Measurements from ENCODE around the gene JMJD7.
A peak's percentile ranks its signal among the peaks of the same experiment; 100 is the strongest.

JMJD7 gene

DNA sequence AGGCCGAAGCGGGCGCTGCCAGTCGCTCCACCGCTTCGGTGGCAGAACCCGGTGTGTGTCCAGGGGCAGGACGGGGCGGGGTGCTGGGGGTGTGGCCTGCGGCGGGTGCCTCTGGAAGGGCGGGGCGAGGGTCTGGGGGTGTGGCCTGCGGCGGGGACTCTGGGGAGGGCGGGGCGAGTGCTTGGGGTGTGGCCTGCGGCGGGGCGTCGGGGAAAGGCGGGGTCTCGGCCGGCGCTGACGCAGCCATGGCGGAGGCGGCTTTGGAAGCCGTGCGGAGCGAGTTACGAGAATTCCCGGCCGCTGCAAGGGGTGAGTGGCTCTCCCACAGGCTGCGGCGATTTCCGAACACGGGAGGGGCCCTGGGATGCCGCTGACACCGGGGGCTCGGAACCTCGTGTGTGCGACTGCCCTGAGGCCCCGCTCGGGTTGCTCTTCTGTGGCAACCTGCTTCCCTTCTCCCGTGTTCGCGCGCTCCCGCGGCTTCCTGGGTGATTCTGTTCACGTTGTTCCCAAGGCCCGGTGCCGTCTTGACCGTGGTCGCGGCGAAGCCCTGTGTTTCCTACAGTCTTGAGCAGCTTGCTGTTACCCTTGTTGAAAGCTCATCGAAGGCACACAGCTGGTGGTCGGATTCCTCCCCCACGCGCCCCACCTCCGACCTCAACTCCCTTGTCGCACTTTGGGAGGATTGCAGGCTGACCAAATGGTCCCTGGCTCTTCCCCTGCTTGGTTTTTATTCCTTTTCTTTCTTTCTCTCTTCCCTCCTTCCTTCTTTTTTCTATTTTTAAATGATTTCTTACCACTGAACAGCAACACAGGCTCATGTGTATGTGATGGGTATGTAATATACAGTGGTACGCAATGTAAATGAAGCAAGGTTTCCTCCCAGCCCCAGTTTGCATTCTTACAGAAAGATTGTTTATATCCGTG is at the start of gene JMJD7:
TSS of gene JMJD7 (plus strand) at position 213 of the 927 bp plus-strand sequence. CDS start at position 246, 33 bp downstream.
- peak; percentile 64 for DNase-seq

DNA sequence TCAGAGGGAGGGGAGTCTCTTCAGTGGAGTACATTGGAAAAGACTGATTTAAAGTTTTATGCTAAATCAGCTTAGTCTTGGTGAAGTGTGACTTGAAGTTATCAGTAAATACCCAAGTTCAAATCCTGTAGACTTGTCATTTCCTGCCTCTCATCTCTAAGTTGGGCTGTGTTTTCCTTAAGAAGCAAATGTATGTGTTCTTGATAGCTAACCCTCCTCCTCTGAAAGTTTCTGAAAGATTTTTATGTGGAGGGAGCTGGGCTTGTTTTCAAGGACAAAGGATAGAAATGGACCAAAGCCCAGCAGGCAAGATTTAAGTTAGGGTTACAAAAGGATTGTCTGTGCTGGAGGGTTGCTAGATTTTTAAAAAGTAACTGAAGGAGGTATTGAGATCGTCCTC is 49.4 kb upstream of the JMJD7 start:
- no peak for DNase-seq

DNA sequence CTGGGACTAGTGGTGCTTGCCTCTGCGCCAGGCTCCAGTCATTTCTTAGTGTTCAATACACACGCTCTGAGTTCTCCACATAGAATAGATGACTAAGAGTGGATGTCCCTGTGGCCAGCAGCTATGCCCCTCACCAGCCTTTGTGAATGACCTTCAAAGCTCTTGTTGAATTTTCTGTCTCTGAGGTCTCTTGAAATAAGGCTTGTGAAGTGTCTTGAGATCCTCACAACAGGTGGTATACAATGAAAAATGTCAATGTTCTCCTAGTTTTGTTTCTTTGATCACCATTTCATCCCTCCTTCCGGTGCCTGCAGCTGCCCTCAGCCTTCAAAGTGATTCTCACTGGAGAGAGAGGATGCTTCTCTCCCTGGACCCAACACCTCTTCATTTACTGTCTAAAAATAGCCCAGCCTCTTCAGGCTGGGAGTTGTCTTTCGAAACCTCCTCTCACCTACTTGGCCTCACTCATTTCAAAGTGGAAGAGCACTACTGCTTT is 48.2 kb upstream of the JMJD7 start:
- DNase-seq = no peak

DNA sequence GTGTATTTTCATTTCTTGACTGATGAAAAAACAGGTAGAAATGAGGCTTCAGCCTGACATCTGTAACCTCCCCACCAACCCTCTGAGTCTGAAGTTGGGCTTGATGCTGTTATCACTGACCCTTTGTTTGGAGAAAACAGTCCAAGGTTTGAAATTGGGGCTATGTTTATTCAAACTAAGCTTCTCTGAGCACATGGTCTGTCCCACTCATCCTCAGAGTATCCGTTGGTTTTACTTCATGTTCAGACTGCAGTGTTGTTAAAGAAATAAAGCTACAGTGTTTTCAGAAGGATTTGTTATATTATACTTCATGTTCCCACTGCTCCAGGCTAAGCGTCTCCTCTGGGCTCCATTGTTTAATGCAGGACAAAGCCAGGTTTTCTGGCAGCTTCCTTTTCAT is 47.6 kb upstream of the JMJD7 start:
- no peak for DNase-seq

DNA sequence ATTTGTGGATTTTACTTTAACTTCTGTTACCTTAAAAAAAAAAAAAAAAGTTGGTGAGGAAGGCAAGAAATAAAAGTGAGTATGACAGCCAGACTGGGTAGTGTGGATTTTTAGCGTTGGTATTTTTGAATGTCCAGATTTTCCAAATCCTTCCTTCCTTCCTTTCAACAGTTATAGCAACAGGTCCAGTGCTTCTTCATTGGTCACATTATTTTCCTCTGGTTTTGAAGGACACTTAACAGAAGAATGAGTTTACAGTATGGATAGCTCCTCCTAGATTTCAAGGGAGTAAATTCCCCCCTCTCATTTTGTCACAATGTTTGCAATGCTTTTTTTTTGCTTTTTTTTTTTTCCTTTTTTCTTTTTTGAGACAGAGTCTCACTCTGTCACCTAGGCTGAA is 47.2 kb upstream of the JMJD7 start:
- DNase-seq = no peak

DNA sequence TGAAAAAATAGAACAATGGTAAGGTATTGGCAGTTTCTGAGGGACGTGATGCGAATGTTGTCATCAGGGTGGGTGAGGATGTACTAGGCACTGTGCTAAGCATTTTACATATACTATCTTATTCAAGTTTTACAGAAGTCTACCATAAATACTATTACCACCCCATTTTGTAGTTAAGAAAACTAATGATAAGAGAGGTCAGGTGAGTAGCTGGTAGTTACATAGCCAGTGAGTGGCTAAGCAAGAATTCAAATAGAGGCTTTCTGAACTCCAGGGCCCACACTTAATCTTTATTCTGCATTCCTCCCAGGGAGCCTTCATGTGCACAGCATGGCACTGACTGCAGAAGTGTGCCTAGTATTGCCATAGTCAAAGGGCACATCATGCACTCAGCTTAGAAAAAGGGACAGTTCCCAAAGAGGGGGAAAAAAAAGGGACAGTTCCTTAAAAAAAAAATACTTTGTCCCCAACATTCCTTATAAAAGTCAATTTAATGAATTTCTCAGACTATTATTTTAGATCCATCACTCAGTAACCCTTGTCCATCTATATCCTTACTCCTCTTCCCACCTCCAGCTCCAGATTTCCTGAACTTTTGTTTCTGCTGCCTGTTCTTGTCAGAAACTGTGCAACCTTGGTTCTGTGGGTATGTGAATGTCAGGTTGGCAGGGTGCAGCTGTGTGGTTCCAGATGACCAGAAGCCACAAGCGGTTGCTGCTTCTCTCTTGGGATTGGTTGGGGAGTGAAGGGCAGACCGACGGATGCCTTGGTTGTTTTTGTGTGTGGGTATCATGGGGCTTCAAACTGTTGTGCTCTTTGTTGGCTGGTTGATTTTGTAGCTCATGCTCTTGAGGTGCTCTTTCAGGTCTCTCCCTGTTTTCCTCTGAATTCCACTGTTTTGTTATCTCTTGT is 45.3 kb upstream of the JMJD7 start:
- DNase-seq = no peak

DNA sequence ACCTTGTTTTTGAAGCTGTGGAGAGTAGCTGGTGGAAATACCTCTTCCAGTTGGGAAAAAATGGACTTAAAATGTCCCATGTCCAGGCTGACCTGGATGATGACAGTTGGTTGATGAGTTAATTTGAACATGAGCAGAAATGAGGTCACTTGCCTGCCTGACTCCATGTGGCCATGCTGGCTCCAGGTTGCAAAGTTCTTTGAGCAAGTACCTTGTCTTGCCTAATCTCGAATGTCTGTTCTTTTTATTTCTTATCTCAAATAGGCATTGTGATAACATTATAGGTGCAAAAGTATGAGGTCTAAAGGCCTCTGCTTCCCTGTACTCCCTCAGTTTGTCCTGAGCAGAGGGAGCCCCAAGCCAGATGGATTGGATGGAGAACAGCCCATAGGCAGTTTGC is 44.6 kb upstream of the JMJD7 start:
- DNase-seq = no peak

DNA sequence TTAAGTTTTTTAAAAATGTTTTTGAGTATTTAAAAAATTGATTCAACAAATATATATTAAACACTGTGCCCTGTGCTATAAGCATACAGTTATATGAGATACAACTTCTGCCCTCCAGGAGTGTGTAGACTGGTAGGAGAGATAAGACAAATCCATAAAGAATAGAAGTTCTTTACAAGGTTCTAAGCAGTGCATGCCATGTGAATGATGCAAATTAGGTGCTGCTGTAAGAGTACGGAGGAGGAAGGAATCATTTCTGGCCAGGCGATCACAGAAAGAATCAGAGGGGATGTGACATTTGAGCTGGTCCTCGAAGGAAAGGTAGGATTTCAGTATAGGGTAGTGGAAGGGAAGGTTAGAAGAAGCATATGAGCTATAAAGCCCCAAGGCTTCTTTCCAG is 39.6 kb upstream of the JMJD7 start:
- DNase-seq = no peak

DNA sequence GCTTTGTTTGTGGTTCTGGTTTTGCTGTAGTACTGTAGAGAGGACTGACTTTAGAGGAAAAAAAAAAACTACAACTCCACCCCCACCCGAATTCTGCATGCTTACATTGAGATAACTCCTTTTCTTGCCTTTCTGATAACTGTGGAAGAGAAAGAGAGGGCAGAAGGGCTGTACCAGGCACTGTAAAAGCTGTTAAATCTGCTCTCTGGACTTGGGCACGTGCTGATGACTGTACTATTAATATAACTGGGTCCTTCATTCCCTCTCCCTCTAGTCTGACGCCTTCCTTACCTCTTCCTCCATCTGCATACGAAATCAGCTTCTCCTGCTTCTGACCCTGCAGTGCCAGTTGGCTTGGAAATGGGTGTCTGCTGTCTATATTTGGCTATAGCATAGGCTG is 38.7 kb upstream of the JMJD7 start:
- DNase-seq = no peak

DNA sequence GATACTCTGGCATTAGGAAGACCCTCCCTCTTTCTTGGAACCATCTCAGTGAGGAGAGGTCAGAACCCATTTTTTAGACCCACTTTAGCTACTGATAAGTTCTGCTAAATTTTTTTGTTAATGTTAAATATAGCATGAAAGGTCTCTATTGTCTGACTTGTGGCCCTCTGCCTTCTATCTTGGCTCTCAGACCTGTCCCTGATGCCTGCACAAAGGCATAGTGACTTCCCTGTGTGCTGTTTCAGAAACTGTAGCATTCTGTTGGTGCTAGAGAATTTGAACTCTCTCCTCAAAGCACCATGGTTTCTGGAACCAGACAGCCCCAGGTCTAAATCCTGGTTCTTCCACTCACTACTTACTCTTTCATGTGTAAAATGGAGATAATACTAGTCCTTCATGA is 38.2 kb upstream of the JMJD7 start:
- DNase-seq = no peak

DNA sequence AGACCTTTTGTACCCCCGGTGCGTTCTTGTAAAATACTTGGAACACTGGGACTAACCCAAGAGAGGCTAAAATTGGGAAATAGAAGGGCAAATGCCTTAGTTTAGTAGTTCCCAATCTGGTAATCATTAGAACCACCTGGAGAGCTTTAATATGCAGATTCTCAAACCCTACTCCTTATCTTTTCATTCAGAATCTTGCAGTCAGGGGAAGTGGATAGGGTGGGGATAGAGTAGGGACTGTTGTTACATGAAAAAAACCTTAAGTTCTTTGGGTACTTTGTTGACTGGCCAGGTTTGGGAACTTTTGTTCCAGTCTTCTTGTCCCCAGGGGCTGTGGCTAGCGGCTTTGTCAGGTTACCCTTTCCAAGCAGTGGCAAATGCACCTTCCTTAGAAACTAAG is 37.7 kb upstream of the JMJD7 start:
- DNase-seq = no peak

DNA sequence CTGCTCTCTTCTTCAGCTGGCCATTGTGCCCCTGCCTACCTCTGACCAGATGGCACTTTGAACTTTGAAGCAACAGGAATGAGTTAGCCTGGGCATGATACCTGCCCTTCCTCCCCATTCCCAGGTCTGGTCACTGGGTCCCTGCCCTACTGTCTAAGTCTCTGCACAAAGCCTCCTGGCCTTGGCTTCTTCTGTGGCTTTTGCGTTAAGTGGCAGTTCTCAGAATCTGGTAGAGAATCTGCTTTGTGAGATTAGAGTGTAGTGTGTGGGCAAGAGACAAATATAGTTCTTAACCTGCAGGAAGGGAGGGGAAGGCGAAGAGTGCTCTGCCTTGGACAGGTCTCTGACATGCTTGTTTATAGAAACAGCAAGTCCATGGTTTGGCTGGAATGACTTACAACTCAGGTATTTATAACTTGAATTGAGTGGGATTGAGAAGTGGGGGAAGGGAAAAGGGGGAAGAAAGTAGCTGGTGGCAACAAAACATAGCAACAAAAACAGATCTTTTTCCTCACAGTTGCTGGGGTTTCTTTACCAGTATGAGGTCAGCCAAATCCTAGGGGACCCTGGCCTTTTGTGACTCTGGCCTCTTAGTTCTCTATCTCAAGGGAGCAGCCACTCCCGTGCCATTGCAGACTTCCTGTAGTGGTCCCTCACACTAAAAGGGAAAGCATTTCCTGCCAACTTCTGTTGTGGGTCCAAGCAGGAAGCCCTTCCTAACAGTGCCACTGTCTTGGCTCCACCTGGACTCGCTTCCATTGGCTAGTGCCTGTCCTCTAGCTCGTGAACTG is 36.9 kb upstream of the JMJD7 start:
- no peak for DNase-seq

DNA sequence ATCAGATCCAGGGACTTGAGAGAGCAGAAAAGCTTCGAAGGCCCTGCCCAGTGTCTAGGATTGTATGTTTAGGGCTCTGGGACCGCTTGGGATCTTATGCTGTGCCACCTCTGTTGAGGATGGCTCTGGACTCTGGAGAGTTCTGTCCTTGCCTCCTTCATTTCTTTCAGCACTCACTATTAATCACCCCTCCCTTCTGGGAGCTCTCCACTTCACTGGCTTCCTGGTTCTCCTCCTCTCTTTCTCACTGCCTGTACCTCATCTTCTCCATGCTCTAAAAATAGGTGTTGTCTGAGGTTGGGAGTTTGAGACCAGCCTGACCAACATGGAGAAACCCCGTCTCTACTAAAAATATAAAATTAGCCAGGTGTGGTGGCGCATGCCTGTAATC is 36.4 kb upstream of the JMJD7 start:
- no peak for DNase-seq

DNA sequence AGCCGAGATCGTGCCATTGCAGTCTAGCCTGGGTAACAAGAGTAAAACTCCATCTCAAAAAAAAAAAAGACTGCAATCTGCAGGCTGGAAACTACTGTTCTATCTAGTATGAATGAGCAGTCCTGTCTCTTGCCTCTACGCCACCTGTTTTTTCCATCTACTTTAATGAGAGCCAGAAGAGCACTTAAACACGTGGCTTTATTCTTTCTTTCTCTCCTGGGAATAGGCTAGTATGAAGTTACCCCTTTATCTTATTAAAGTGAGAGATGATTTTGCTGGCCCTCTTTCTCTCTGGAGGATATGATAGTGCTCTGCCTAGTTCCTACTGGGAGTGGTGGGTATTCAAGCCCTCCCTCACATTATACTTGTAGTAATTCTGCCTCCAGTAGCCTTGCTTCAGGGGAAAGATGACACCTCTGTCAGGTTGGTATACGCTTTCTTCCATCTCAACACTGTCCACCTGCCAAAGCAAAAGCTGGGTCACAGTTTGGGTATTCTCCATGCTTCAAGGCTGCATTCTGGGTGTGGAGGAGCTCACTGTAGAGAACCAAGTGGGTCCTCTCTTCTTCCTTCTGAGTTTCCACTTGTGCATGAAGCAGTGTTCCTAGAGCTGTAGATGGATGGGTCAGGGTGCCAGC is 35.8 kb upstream of the JMJD7 start:
- no peak for DNase-seq

DNA sequence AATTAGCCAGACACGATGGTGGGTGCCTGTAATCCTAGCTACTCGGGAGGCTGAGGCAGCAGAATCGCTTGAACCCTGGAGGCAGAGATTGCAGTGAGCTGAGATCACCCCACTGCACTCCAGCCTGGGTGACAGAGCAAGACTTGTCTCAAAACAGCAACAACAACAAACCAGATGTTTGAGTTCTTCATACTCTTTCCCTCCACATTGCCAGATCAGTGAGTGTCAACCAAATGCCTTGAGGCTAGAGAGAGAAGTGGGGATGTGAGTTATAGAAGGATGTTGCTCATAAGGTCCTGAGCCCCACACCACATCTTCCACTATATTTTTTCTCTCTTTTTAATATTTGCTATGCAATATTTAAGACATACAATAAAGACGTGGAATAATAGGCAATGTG is 33.8 kb upstream of the JMJD7 start:
- DNase-seq = no peak

DNA sequence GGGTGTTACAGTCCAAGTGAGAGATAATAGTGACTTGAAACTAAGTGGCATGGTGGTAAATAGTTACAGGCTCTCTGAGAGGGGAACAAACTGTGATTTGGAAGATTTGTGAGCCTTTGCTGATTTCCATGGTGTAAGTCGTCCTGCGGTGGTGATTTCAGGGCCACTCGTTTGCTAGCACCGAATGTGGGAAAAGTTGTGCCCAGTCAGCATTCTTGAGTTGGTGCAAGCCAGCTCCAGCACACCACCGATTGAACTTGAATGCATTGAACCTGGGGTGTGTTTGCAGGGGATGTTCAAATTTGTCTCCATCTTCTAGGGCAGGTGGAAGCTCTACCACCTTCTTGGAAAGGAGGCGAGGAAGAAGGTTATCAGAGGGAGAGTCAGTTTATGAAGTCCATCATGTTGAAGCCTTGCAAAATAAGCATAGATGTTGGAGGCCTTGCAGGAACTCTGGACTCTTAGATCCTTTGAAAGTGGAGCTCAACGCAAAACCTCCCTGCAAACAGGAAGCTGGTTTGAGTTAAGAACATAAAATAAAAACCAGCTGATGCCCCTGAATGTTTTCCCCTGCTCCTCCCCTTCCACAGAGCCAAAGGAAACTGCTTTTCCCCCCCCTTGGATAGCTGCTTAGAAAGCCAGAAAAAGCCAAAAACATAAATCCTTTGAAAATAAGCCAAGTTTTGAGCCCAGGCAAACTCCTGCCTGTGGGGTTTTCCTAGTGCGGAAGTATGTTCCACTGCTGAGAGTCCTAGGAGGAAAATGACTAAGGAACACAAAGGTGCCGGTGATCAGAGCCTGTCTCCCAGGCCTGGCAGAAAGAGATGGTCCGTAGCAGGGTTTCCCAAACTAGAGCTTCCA is 31.7 kb upstream of the JMJD7 start:
- DNase-seq = no peak

DNA sequence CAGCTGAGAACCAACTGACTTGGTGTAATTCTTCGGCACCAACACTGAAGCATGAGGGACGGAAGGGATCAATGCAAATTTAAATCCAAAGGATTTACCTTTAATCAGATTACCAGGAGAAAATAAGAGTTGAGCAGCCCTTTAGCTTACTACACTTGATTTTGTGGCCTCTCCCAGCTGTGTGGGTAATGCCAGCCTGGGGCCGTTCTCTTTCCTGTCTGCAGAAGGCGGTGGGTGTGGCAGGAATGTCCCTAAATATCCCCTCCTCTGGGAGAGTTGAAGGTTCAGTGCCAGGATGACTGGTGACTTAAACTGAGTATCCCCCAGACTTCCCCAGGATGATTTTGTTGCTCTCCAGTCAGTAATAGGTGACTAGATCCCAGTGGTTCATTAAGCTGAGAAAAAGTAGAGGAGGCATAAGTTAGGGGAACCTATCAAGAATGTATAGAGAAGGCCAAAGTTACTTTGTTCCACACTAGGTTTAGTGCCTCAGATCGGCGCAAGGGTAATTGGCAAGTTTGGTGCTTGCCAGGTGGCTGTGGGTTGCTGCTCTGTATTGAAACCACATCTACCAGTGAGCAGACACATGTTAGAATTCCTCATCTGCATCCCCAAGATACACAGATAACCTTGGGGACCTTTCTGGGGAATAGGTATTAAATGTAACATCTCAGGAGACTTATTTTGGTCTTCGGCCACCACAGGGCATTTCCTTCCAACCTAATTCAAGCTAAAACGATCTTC is 30.5 kb upstream of the JMJD7 start:
- no peak for DNase-seq

DNA sequence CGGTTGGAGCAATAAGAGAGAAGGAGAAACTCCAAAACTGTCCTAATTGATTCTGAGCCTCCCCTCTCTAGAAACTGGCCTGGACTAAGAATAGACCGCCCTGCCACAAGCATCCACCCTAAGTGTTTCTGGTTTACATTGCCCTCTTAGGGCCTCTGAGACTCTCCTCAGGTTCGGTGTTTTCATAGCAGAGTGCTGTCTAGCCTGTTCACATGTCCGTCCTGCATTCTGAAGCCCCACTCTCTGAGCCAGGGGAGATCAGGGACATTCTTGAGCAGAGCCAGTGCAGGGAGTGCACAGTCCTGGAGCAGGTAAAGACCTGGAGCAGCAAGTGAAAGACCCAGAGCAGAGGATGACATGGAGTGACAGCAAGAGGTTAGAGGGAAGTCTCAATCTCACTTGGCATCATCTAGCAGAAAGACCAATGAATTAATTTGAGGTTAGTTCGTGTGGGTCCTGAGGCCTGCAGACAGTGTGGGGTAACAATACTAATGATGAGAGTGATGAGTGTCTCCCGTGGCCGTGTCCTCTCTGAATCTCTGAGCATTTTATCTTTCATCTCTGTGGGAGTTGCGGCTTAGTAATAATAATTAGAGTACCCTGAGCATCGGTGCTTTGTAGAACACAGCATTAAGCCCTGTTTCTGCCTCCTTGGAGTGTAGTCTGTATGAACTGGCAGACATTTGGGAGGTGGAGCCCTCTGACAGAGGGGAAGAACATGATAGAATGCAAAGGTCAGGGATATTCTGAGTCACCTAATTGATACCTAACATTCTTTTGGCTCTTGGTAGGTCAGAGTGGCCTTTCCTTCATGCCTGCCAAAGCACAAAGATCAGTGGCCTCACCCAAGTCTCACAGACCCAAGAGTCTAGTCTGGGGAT is 29.0 kb upstream of the JMJD7 start:
- DNase-seq = no peak

DNA sequence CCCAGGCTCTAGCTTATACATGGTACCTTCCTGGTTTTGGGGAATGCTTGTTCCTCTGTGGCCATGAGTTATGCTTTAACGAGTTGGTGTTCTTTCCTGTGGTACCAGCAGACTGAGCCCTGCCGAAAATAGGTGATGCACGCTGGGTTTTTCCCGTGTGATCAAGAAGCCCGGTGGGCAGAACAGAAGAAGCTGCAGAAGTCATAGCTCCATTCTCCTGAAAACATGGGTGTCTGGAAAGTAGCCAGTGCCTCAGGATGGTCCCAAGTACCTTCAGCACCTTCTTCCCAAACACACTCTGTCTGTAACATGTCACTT is 28.4 kb upstream of the JMJD7 start:
- DNase-seq = no peak

DNA sequence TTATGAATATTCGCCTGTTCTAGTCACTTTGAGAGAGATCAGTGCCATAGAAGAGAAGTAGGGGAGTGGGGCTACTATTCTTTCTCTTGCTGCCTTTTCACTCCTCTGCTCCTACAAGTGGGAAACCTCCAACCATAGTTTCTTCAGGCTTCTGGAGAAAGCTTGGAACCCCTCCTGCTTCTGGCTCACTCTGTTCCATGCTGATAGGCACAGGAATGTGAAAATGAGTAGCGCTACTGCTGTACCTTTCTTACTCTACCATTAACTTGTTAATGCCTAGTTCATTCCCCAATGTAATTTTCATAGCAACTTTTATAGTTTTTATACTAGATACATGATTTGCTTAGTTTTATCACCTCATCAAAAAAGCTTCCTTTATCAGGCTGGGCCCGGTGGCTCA is 26.7 kb upstream of the JMJD7 start:
- no peak for DNase-seq
